PC-9 (cell line): ENCODE measurements around the gene SPRED1. TPM values are rescaled to one million over a fixed set of nuclear protein-coding genes. Genes with fewer than 3 reads are reported as not detected.

Experiments
- BruUV-seq: library from RNA; stranded (reverse); fragments of 400-500 nt; replicated peaks from 2 replicates; lab custom pipeline; 2021; lab: Mats Ljungman, UMichigan
- CTCF ChIA-PET: fragments of 300-600 bp; sonication (Branson Sonifier 250); formaldehyde crosslinking; loops from one replicate; lab custom pipeline; 2022; ENCODE audit warnings: antibody characterized with exemption; lab: Charles Lee
- POLR2A ChIA-PET: fragments of 300-600 bp; sonication (Branson Sonifier 250); formaldehyde crosslinking; loops from one replicate; lab custom pipeline; 2022; ENCODE audit warnings: antibody characterized with exemption; ENCODE audit not compliant: unreplicated experiment; lab: Charles Lee
- DNase-seq, 2 experiments: peaks; one replicate each; pipeline versions ENCODE4 v3.0.0 to v3.0.0-alpha.2; 2015 to 2022; ENCODE audit warnings: mixed read lengths in 1 of 2
- H2AFZ ChIP-seq: fragments of 200-600 bp; sonication (generic); 2 replicates; pipeline ENCODE4 v1.8.1; 2017; ENCODE audit warnings: antibody characterized with exemption
- H3F3A ChIP-seq: fragments of 200-600 bp; sonication (generic); 2 replicates; pipeline ENCODE4 v1.8.1; 2017; ENCODE audit warnings: antibody characterized with exemption, mild to moderate bottlenecking, low read depth; ENCODE audit not compliant: insufficient read depth
- H3K27ac ChIP-seq: fragments of 200-600 bp; sonication (generic); 2 replicates; pipeline ENCODE4 v1.6.1; 2016; ENCODE audit warnings: mixed run types
- H3K27me3 ChIP-seq: fragments of 200-600 bp; sonication (generic); 2 replicates; pipeline ENCODE4 v1.6.1; 2016; ENCODE audit warnings: low read depth, mixed run types; ENCODE audit not compliant: insufficient read depth
- H3K36me3 ChIP-seq: fragments of 200-600 bp; sonication (generic); 2 replicates; pipeline ENCODE4 v1.6.1; 2016; ENCODE audit warnings: low read depth, mixed run types
- H3K4me1 ChIP-seq: fragments of 200-600 bp; sonication (generic); replicated peaks from 2 replicates; pipeline ENCODE4 v1.6.1; 2016; ENCODE audit warnings: mixed run types; ENCODE audit not compliant: insufficient read depth
- H3K4me2 ChIP-seq: fragments of 200-600 bp; sonication (generic); 2 replicates; pipeline ENCODE4 v1.6.1; 2017; ENCODE audit warnings: mixed run types
- H3K4me3 ChIP-seq: fragments of 200-600 bp; sonication (generic); 2 replicates; pipeline ENCODE4 v1.6.1; 2016; ENCODE audit warnings: mixed run types
- H3K79me2 ChIP-seq: fragments of 200-600 bp; sonication (generic); 2 replicates; pipeline ENCODE4 v1.6.1; 2017; ENCODE audit warnings: low read depth, mixed run types
- H3K9me2 ChIP-seq: fragments of 200-600 bp; sonication (generic); 2 replicates; pipeline ENCODE4 v1.8.1; 2017; ENCODE audit warnings: mild to moderate bottlenecking; ENCODE audit not compliant: insufficient read depth
- H3K9me3 ChIP-seq: fragments of 200-600 bp; sonication (generic); 2 replicates; pipeline ENCODE4 v1.8.1; 2016; ENCODE audit warnings: low read depth; ENCODE audit not compliant: insufficient read depth
- H4K20me1 ChIP-seq: fragments of 200-600 bp; sonication (generic); 2 replicates; pipeline ENCODE4 v1.8.1; 2017; ENCODE audit not compliant: insufficient read depth
- EZH2 ChIP-seq: fragments of 200-600 bp; sonication (generic); IDR thresholded peaks from 2 replicates; pipeline ENCODE4 v1.8.0; 2017; ENCODE audit warnings: antibody characterized with exemption, low read depth
- intact Hi-C: fragments of 100-400 bp; cut with micrococcal nuclease; formaldehyde crosslinking; loops from one replicate; pipeline ENCODE4 v1.10.0; 2022; ENCODE audit not compliant: unreplicated experiment
- total RNA-seq: library from RNA; stranded (reverse); gene quantifications from 2 replicates; pipeline ENCODE4 v1.2.3, GENCODE V29; 2021
- TF ChIP-seq, protein P1 (sequence below): fragments of 200-600 bp; sonication (generic); conservative IDR thresholded peaks from 2 replicates; pipeline ENCODE4 v1.6.1; 2017; ENCODE audit warnings: mixed run types, antibody characterized with exemption, mild to moderate bottlenecking, moderate library complexity

Gene SPRED1
- total RNA-seq, 1 experiment from 2014 or later = 16.5 TPM

DNA sequence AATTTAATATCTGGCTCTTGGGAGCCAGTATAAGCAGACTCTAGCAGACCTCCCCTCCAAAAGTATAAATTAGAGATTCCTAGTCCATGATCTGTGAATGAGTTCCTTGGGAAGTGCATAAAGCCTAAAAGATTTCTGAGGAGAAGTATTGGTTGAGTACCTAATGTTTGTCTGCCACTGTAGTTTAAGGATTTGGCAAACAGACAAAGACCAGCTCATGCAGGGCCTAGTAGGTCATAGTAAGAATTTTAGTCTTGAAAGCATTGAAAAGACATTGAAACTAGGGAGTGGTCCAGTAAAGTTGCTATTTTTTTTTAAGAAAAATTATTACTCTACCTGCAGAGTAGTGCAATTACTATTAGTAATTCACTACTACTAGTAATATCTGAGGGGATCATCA, 67.5 kb downstream of the SPRED1 start:
- no peaks in the 10 kb centered on the region for H3K9me3 ChIP-seq
- H3K79me2 ChIP-seq = 0 out of 2 replicates have a peak, but pooled peaks cover 10% of the 10 kb centered on the region
- H4K20me1 ChIP-seq = no peaks in the 10 kb centered on the region
- no peak overlapping the region for H3K27ac ChIP-seq
- no peaks in the 10 kb centered on the region for H3K4me1 ChIP-seq
- no peaks in the 10 kb centered on the region for H3K27me3 ChIP-seq
- H3K36me3 ChIP-seq = 0 out of 2 replicates have a peak, but pooled peaks cover 4% of the 10 kb centered on the region
- no peaks in the 10 kb centered on the region for H3K9me2 ChIP-seq
- ChIA-PET POLR2A (no interaction called here), CTCF (no interaction called here)
- no peaks in the 10 kb centered on the region for H3F3A ChIP-seq
- DNase-seq = no peak
- H3K4me2 ChIP-seq = no peak overlapping the region
- no peak for TF ChIP-seq EZH2
- TF ChIP-seq, protein P1, sequence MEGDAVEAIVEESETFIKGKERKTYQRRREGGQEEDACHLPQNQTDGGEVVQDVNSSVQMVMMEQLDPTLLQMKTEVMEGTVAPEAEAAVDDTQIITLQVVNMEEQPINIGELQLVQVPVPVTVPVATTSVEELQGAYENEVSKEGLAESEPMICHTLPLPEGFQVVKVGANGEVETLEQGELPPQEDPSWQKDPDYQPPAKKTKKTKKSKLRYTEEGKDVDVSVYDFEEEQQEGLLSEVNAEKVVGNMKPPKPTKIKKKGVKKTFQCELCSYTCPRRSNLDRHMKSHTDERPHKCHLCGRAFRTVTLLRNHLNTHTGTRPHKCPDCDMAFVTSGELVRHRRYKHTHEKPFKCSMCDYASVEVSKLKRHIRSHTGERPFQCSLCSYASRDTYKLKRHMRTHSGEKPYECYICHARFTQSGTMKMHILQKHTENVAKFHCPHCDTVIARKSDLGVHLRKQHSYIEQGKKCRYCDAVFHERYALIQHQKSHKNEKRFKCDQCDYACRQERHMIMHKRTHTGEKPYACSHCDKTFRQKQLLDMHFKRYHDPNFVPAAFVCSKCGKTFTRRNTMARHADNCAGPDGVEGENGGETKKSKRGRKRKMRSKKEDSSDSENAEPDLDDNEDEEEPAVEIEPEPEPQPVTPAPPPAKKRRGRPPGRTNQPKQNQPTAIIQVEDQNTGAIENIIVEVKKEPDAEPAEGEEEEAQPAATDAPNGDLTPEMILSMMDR = no peak
- intact Hi-C loops = no loop called here
- BruUV-seq = no TSS peak
- H2AFZ ChIP-seq = no peak overlapping the region
- no peak overlapping the region for H3K4me3 ChIP-seq

DNA sequence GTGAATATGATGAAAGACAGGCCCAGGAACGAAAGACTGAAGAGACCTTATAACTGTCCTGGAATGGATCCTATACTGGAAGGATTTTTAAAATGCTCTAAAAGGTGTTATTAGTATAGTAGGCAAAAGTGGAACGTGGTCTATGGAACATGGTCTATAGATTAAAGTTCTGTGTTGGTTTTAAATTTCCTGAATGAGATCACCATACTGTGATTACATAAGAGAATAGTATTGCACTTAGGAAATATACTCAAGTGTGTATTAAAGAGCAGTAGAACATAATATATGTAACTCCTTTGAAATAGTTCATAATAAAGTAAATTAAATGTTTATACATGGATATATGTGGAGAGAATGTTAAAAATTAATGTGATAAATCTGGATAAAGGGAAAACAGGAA, 68.2 kb downstream of the SPRED1 start:
- H3K9me2 ChIP-seq = no peaks in the 10 kb centered on the region
- no peak overlapping the region for H3K4me3 ChIP-seq
- H2AFZ ChIP-seq = no peak overlapping the region
- no peaks in the 10 kb centered on the region for H3K27me3 ChIP-seq
- no peaks in the 10 kb centered on the region for H3K9me3 ChIP-seq
- ChIA-PET POLR2A (no interaction called here), CTCF (no interaction called here)
- no peak overlapping the region for H3K27ac ChIP-seq
- DNase-seq = no peak
- TF ChIP-seq, protein P1 = no peak
- no peak for TF ChIP-seq EZH2
- H3K4me2 ChIP-seq = no peak overlapping the region
- 0 out of 2 replicates have a peak, but pooled peaks cover 10% of the 10 kb centered on the region for H3K79me2 ChIP-seq
- intact Hi-C loops = no loop called here
- H4K20me1 ChIP-seq = no peaks in the 10 kb centered on the region
- no TSS peak for BruUV-seq
- H3K4me1 ChIP-seq = no peaks in the 10 kb centered on the region
- no peaks in the 10 kb centered on the region for H3F3A ChIP-seq
- 0 out of 2 replicates have a peak, but pooled peaks cover 4% of the 10 kb centered on the region for H3K36me3 ChIP-seq

DNA sequence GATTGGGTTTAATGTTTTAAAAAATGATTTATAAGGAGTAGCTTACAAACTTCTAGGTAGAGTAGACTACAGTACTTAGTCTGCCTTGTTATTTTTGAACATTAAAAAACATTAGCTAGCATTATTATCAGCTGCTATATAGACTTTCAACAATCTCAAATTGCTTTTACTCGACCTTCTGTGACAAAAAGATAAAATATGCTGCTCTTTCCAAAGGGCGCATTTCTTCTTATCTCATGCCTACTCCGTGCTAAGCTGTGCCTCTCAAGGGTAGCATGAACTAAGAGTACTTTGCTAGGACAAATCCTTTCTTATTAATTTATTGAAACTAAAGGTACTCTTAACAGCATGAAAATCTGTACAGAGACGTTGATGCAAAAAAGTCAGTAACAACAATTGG, 71.3 kb downstream of the SPRED1 start:
- Histone ChIP-seq H2AFZ (no peak overlapping the region), H3K4me3 (no peak overlapping the region), H4K20me1 (no peaks in the 10 kb centered on the region), H3K27ac (no peak overlapping the region), H3K9me3 (no peaks in the 10 kb centered on the region), H3K4me2 (no peak overlapping the region), H3K9me2 (no peaks in the 10 kb centered on the region), H3K27me3 (no peaks in the 10 kb centered on the region), H3F3A (no peaks in the 10 kb centered on the region), H3K36me3 (0 out of 2 replicates have a peak, but pooled peaks cover 4% of the 10 kb centered on the region), H3K79me2 (no peaks in the 10 kb centered on the region), H3K4me1 (no peaks in the 10 kb centered on the region)
- no TSS peak for BruUV-seq
- TF ChIP-seq, protein P1 = no peak
- TF ChIP-seq EZH2 = no peak
- intact Hi-C loops = no loop called here
- ChIA-PET CTCF (no interaction called here), POLR2A (no interaction called here)
- no peak for DNase-seq
